IMR-90 (cell line): ENCODE results near the gene RFX2. TPM values are rescaled to one million over a fixed set of nuclear protein-coding genes. Genes with fewer than 3 reads are reported as not detected.
A peak's percentile ranks its signal among the peaks of the same experiment; 100 is the strongest.

Experiments
- ATAC-seq: fragments of 200-7000 bp; cut with Tn5 transposase; 2 replicates; pipeline ENCODE4 v1.9.1; 2020; ENCODE audit warnings: low read depth, mild to moderate bottlenecking, moderate library complexity
- BruUV-seq: library from RNA; stranded (reverse); fragments of 400-500 nt; replicated peaks from 2 replicates; lab custom pipeline; 2021; lab: Mats Ljungman, UMichigan
- CTCF ChIA-PET: fragments of 300-600 bp; formaldehyde crosslinking; extraction: SDS; loops from one replicate; lab custom pipeline; 2021; ENCODE audit warnings: antibody characterized with exemption; lab: Yijun Ruan, JAX
- POLR2A ChIA-PET: fragments of 300-600 bp; sonication (Branson Sonifier 250); formaldehyde crosslinking; loops from one replicate; lab custom pipeline; 2022; ENCODE audit warnings: antibody characterized with exemption; ENCODE audit not compliant: unreplicated experiment; lab: Charles Lee
- DNase-seq: peaks from one replicate; pipeline ENCODE4 v3.0.0; 2013
- H2AFZ ChIP-seq: replicated peaks from 2 replicates; pipeline ENCODE3; 2013; ENCODE audit warnings: low read length, mild to moderate bottlenecking; ENCODE audit not compliant: poor library complexity
- H2AK5ac ChIP-seq: 2 replicates; pipeline ENCODE4 v1.6.1; 2013; ENCODE audit warnings: low read depth, low read length, inconsistent platforms
- H2AK9ac ChIP-seq: replicated peaks from 2 replicates; pipeline ENCODE3; 2013; ENCODE audit warnings: mild to moderate bottlenecking, low read depth, low read length, moderate library complexity; ENCODE audit not compliant: poor library complexity
- H2BK120ac ChIP-seq: 2 replicates; pipeline ENCODE4 v1.6.1; 2013; ENCODE audit warnings: low read depth, low read length, inconsistent platforms
- H2BK15ac ChIP-seq: 3 replicates; pipeline ENCODE4 v1.6.1; 2013; ENCODE audit warnings: low read depth, low read length, inconsistent platforms
- H2BK20ac ChIP-seq: 2 replicates; pipeline ENCODE4 v1.6.1; 2013; ENCODE audit warnings: low read depth, mild to moderate bottlenecking, inconsistent platforms, low read length, moderate library complexity
- H2BK5ac ChIP-seq: 2 replicates; pipeline ENCODE4 v1.6.1; 2013; ENCODE audit warnings: mild to moderate bottlenecking, low read depth, low read length, inconsistent platforms; ENCODE audit not compliant: poor library complexity, severe bottlenecking
- H3K14ac ChIP-seq: replicated peaks from 2 replicates; pipeline ENCODE4 v1.6.1; 2013; ENCODE audit warnings: low read depth, low read length, inconsistent platforms
- H3K18ac ChIP-seq: 2 replicates; pipeline ENCODE4 v1.6.1; 2013; ENCODE audit warnings: low read depth, low read length, control low read depth
- H3K23ac ChIP-seq: 2 replicates; pipeline ENCODE4 v1.6.1; 2013; ENCODE audit warnings: low read depth, low read length, inconsistent platforms
- H3K27ac ChIP-seq: 2 replicates; pipeline ENCODE4 v1.5.1; 2013; ENCODE audit warnings: mild to moderate bottlenecking, control low read depth, low read length; ENCODE audit not compliant: insufficient read depth
- H3K27me3 ChIP-seq: 2 replicates; pipeline ENCODE4 v1.6.1; 2013; ENCODE audit warnings: low read length; ENCODE audit not compliant: control insufficient read depth, insufficient read depth
- H3K36me3 ChIP-seq: 2 replicates; pipeline ENCODE4 v1.6.1; 2013; ENCODE audit warnings: low read length, mixed read lengths; ENCODE audit not compliant: control insufficient read depth, insufficient read depth
- H3K4ac ChIP-seq: 2 replicates; pipeline ENCODE4 v1.6.1; 2013; ENCODE audit warnings: low read depth, low read length, inconsistent platforms
- H3K4me1 ChIP-seq: 2 replicates; pipeline ENCODE4 v1.6.1; 2013; ENCODE audit warnings: low read length, mixed read lengths; ENCODE audit not compliant: control insufficient read depth, insufficient read depth
- H3K4me2 ChIP-seq: 2 replicates; pipeline ENCODE4 v1.6.1; 2013; ENCODE audit warnings: low read depth, mild to moderate bottlenecking, control low read depth, low read length, moderate library complexity
- H3K4me3 ChIP-seq: 2 replicates; pipeline ENCODE4 v1.5.1; 2013; ENCODE audit warnings: low read depth, mild to moderate bottlenecking, control low read depth, low read length, moderate library complexity; ENCODE audit not compliant: insufficient read depth
- H3K56ac ChIP-seq: 2 replicates; pipeline ENCODE4 v1.6.1; 2013; ENCODE audit warnings: low read length, inconsistent platforms; ENCODE audit not compliant: insufficient read depth; ENCODE audit errors: extremely low read depth
- H3K79me1 ChIP-seq, 2 experiments: 2 replicates each; pipeline ENCODE4 v1.6.1; 2013; ENCODE audit warnings: low read length in 2 of 2, inconsistent platforms in 1 of 2, low read depth in 1 of 2
- H3K9ac ChIP-seq: 2 replicates; pipeline ENCODE4 v1.6.1; 2013; ENCODE audit warnings: low read depth, low read length, control low read depth
- H3K9me1 ChIP-seq: 2 replicates; pipeline ENCODE4 v1.6.1; 2013; ENCODE audit warnings: low read length, inconsistent platforms; ENCODE audit not compliant: insufficient read depth
- H3K9me3 ChIP-seq: 2 replicates; pipeline ENCODE4 v1.6.1; 2013; ENCODE audit warnings: low read length; ENCODE audit not compliant: control insufficient read depth, insufficient read depth
- H4K20me1 ChIP-seq: 2 replicates; pipeline ENCODE4 v1.6.1; 2013; ENCODE audit warnings: low read length, inconsistent platforms; ENCODE audit not compliant: insufficient read depth
- H4K5ac ChIP-seq: 2 replicates; pipeline ENCODE4 v1.6.1; 2013; ENCODE audit warnings: mild to moderate bottlenecking, low read depth, low read length, control low read depth
- H4K8ac ChIP-seq, 2 experiments: 2 replicates each; pipeline ENCODE4 v1.6.1; 2013; ENCODE audit warnings: low read depth in 2 of 2, low read length in 2 of 2, control low read depth in 1 of 2, inconsistent platforms in 1 of 2
- H4K91ac ChIP-seq: 2 replicates; pipeline ENCODE4 v1.6.1; 2013; ENCODE audit warnings: low read depth, low read length, inconsistent platforms; ENCODE audit not compliant: insufficient read depth
- CEBPB ChIP-seq: IDR thresholded peaks from 2 replicates; pipeline ENCODE4 v1.6.1; 2012; ENCODE audit warnings: low read depth, low read length, improper control_type of control experiment
- MAFK ChIP-seq: IDR thresholded peaks from 2 replicates; pipeline ENCODE4 v1.6.1; 2012; ENCODE audit warnings: low read depth, low read length, improper control_type of control experiment
- NFE2L2 ChIP-seq: fragments of 150-350 bp; IDR thresholded peaks from 2 replicates; pipeline ENCODE4 v1.6.1; 2016; ENCODE audit warnings: low read depth, mild to moderate bottlenecking, low read length
- RCOR1 ChIP-seq: IDR thresholded peaks from 2 replicates; pipeline ENCODE4 v1.6.1; 2012; ENCODE audit warnings: mild to moderate bottlenecking, low read length, improper control_type of control experiment; ENCODE audit not compliant: insufficient replicate concordance
- WGBS, 2 experiments: methylation state at CpG; one replicate each; pipeline versions ENCODE4 v1.1.5 to v1.1.7; 2013; ENCODE audit warnings: missing lambda C conversion rate in 2 of 2; ENCODE audit not compliant: insufficient read length in 1 of 2; ENCODE audit errors: extremely low coverage in 2 of 2; 5-methylcytosine and 5-hydroxymethylcytosine counted together
- dilution Hi-C: fragments of 300-500 bp; cut with HindIII; formaldehyde crosslinking; loops from one replicate; pipeline ENCODE4 v1.14.3; 2018; ENCODE audit warnings: low sequenced_read_pairs; ENCODE audit not compliant: unreplicated experiment
- in situ Hi-C: fragments of 300-500 bp; cut with MboI; formaldehyde crosslinking; loops from 3 replicates; pipeline ENCODE4 v1.14.3; 2019; ENCODE audit warnings: low sequenced_read_pairs, inconsistent platforms, mixed read lengths
- intact Hi-C: fragments of 100-400 bp; cut with micrococcal nuclease; formaldehyde crosslinking; loops from 2 replicates; pipeline ENCODE4 v1.10.0; 2022
- polyA plus RNA-seq, 3 experiments: library from polyadenylated mRNA; depleted of rRNA; stranded (reverse); fragments of >200 nt; gene quantifications; 2 replicates each; pipeline ENCODE4 v1.2.3, GENCODE V29; 2012; ENCODE audit warnings: low replicate concordance in 1 of 3
- total RNA-seq: library from RNA; depleted of rRNA; stranded (reverse); fragments of >200 nt; gene quantifications from 2 replicates; pipeline ENCODE4 v1.2.3, GENCODE V29; 2012

Gene RFX2
- total and polyA plus RNA-seq, 2 of the 4 experiments (the other 2 are of a cell fraction): 2.2 to 4.9 TPM

DNA sequence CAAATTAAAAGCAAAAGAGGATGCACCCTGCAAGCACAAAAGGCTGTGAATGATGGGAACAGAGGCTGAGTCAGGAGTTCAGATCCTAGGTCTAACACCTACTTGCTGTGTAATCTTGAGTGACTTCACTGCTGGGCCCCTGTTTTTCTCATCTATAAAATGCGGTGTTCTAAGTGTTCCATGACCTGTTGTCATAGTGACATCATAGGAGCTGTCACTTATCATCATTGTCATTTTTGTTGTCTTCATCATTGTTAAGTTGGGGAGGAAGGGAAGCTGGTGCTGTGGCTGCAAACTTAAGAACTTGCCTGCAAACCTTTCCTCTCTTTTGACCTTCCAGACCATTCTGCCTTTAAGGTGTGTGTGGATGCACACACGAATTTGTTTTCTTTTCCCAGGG, 45.7 kb upstream of the RFX2 start (continued):
- no peak for TF ChIP-seq RCOR1
- no peak for TF ChIP-seq MAFK
- no peak for TF ChIP-seq CEBPB

GRCh38 chr19:6150289-6150688, 40.0 kb upstream of the RFX2 start:
- Histone ChIP-seq H2BK15ac (peak overlapping the region; percentile 26; the same call in 1 of the 3 replicates), H3K4me1 (no peaks in the 10 kb centered on the region), H3K14ac (no peak overlapping the region), H3K23ac (no peak overlapping the region), H2AFZ (peak overlapping the region; percentile 48), H2BK20ac (no peak overlapping the region), H4K91ac (no peak overlapping the region), H3K27me3 (no peaks in the 10 kb centered on the region), H3K36me3 (no peaks in the 10 kb centered on the region), H4K8ac (no peak overlapping the region), H2BK5ac (no peak overlapping the region), H3K18ac (no peak overlapping the region), H3K79me1 (no peaks in the 10 kb centered on the region), H3K9ac (no peak overlapping the region), H3K4ac (no peak overlapping the region), H3K56ac (no peak overlapping the region), H3K4me3 (no peak overlapping the region), H2AK5ac (no peak overlapping the region), H4K20me1 (no peaks in the 10 kb centered on the region), H3K9me1 (no peaks in the 10 kb centered on the region), H3K4me2 (no peak overlapping the region), H3K27ac (no peak overlapping the region), H4K5ac (no peak overlapping the region), H2BK120ac (no peak overlapping the region), H2AK9ac (no peak overlapping the region), H3K9me3 (no peaks in the 10 kb centered on the region; the same call in 1 of the 2 replicates)
- intact Hi-C loops: no loop called here
- no peak; the same call in 1 of the 2 replicates for ATAC-seq
- TF ChIP-seq NFE2L2 (0 out of 2 replicates have a peak, but pooled peaks have one; percentile 7), CEBPB (no peak)
- dilution Hi-C loops: no loop called here
- DNase-seq: peak; percentile 9
- no TSS peak for BruUV-seq
- in situ Hi-C loops: no loop called here
- WGBS, 2 experiments: 83% methylated on average over 5 of the region's 8 CpGs; no CpG with 5 or more reads in 1 of the 2 experiments
- CTCF ChIA-PET: no interaction called here
- POLR2A ChIA-PET: no interaction called here
